Measurements from ENCODE around the gene USP9X.
"Not testable (repeated sequence)": the region's sequence is repeated elsewhere in the genome, so short reads cannot be mapped to it uniquely, and the experiment has no call there.

Gene USP9X

DNA sequence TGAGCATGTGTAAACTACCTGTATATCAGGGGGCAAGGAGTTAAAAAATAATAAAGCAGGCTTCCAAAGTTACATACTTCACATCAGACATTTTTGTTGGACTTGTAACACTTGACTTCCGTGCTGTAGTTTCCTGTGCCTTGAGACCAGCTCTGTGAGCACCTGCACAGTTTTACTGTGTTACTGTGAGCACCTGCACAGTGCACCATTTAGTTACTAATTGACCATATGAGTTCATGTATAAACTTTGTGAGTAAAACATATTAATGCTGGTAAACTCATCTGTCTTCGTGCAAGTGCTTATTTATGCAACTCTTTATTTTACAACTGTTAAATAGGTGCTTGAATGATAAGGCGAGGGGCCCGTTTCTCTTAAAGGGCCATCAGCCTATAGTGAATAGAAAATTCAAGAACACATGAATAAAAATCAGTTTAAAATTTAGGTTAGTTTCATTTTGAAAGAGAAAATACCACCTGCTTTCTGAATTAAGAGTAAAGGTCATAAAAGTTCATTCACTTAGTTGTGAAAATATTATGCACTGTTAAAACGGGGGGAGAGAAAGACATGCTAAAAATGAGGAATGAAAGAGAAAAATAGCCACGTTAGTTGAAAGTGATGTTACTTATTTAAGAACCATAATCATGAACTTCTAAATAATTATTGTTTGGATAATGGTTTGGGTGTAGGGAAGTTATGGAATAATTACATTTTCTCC is 42.4 kb downstream of the USP9X start:
- DNase-seq = no peak

DNA sequence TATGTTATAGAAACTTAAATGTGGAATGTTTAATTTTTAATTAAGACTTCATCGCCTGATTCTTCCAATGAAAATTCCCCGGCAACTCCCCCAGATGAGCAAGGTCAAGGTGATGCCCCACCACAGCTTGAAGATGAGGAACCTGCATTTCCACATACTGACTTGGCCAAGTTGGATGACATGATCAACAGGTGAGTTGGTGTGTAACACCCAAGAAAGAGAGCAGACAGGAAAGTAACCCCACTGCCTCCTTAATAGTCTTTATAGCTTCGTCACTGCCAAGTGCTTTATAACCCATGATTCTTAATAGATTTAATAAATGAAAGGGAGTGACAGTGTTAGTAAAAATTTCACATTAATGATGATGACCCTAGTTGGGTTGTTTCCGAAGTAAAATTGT is 43.7 kb downstream of the USP9X start:
- no peak for DNase-seq

DNA sequence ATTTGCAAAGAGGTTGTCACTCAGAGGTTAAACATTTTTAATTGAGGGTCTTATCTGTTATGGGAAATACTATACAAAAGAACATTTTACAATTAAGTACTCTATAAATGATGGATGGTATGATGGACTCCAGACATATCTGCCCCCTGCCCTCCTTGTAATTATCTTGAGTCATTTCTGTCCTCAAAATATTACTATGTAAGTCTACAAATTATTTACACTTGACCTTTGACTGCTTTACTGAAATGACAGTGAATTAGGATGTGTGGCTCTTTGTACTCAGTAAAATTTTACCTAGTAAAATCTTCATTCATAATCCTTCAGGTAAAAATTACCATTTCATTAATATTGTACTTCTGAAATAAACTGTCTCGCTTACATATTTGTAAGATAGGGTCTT is 46.5 kb downstream of the USP9X start:
- no peak for DNase-seq

DNA sequence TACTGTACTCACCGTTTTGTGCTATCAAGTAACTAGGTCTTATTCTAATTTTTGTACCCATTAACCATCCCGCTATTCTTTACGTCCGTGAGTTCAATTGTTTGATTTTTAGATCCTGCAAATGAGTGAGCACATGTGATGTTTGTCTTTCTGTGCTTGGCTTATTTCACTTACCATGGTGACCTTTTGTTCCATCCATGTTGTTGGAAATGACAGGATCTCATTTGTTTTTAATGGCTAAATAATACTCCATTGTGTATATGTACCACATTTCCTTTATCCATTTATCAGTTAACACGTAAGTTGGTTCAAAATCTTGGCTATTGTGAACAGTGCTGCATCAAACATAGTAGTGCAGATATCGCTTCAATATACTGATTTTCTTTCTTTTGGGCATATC is 48.3 kb downstream of the USP9X start:
- no peak for DNase-seq

DNA sequence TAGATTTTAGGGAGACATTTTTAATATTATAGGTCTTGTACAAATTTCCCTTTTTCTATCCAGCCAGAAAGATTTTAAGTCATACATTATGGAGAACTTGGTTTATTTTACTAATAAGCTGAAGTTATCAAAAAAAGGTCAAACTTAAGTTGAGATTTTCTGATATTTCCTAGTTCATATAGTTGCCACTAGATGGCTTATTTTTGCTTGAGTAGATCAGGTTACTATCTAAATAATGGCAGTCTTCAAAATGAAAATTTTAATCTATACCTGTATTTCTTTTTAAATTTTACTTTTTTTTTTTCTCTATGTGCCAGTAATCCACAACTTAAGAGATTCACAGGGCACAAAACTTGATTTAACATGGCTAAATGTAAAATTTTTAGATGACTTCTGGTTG is 52.3 kb downstream of the USP9X start:
- no peak for DNase-seq

DNA sequence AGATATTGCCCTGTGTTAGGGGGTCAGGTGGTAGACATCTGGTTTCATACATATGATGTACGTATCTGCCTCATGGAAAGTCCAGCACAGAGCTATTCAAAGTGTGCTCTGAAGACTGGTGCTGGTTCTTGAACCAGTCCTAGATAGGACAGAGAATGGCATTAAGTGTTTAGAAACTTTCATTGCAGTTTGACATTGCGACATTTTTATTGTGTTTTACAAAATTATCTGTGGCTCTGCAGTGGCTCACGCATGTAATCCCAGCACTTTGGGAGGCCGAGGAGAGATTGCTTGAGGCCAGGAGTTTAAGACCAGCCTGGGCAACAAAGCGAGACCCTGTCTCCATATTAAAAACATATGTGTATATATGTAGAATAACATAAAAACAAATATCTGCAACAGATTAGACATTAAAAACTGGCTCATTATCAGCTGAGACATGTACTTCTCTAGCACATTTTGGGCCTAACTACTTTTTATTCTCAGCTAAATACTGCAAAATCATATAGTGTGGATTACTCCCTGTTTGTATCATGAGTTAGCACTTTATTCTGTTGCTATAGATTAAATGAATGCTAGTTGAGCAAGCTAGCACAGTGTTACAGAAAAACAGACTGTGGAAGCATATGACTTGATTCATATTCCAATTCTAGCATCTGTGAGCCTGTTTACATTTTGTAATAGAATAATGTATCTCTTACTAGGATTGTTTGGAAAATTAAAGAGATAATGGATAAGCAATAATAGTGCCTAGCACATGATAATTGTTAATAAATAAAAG is 57.1 kb downstream of the USP9X start:
- DNase-seq = no peak

DNA sequence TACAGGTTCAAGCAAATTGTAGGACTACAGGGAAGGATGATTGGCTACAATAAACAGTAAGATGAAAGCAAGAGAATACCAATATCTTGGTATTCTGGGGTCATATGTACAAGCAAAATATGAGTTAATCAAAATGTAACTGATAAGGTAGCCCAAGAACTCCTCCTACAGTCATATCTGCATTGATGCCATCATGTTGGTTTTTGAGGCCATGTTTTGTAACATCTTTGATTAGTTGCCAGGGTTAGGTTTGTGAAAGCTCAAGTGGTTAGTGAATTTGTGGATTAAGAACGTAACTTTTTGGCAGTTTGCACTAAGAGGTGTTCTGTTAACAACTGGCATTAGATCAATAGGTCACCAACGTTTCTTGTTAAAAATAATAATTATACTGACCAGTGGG is 59.6 kb downstream of the USP9X start:
- DNase-seq = no peak

DNA sequence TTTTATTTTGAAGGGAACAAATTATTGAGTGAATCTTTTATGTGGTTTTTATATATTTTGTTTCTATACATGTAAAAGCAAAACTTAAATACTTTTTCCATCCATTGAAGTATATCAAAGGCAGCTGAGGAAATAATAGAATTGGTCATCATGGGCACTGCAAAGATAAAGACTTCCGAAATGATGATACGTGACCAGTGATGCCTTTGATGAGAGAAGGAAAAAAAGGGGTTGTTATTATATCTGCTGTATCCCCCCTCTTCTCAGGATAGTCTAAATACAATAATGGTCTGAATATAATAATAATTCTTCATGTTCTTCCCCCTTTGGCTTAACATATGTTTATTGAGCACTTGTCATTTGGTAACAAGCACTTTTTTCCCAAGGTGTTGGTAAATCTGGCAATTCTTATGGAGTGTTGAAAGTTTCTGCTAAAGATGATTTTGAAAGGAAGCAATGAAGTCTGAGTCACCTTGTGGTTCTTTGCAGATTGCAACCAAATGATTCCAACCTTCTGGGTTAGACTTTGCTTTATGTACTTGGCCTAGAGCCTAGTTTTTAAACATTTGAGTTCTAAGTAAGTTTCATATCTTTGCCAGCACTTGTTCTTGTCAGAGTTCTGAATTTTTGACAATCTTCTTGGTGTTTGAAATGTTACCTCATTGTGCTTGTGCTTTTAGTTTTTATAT is 60.8 kb downstream of the USP9X start:
- DNase-seq = no peak

DNA sequence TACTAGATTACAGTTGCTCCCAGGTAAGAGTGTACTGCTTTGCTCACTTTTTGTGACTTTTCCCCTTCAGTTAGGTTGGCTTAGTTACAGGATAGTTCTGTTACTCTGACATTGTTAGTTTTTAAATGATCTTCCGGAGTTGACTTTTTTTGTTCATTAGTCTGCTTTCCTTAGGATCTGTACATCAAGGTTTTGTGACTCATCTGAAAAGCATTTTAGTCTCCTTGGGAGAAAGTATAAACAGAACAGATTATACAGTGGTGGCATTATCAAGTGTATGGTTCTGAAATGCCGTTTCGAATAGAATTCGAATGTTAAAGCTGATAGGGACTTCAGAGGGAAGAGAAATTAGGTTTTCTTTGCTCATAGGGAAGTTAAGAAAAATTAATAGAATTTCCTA is 63.3 kb downstream of the USP9X start:
- DNase-seq = no peak

DNA sequence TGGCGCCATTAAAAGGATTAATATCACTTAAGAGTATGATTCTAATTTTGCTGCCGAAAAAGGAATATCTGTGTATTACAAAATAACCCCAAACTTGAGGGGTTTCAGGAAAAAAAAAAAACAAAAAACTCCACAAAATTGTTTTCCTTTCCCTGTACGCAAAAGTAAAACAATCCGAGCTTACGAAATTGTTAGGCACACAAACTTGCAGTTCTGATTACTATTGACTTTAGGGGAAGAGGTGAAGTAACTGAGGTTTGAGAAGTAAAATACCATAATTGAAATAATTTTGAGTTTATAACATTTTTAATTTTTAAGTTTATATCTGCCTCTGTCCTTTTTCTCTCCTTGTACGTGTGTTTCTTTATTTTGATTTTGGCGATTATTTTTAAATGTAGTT is 64.8 kb downstream of the USP9X start:
- no peak for DNase-seq

DNA sequence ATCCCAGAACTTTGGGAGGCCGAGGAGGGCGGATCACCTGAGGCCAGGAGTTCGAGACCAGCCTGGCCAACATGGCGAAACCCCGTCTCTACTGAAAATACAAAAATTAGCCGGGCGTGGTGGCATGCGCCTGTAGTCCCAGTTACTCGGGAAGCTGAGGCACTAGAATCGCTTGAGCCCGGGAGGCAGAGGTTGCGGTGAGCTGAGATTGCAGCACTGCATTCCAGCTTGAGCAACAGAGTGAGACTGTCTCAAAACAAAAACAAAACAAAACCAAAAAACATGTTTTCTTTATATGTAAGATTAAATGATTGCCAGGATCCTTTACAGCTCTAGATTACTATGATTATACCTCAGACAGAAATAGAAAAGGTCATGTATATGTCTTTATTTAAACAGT is 66.5 kb downstream of the USP9X start:
- DNase-seq = not testable (repeated sequence)

DNA sequence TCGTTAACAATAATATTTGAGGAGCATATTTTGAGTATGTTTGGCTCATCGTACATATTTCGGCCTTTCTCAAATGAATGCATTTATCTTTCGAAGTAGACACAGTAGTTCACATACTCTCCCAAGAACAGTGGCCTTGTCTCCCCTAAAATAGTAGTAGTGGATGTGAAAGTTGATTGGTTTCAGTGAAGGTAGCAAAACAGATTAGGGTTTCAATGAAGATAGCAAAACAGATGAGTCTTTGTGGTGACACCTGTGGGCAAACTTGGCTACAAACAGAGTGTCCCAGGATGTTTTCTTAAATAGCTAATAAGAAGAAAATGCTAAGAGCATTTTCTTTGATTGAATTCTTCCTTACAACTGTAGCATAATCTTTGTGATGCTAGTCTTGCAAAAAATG is 67.0 kb downstream of the USP9X start:
- DNase-seq = no peak

DNA sequence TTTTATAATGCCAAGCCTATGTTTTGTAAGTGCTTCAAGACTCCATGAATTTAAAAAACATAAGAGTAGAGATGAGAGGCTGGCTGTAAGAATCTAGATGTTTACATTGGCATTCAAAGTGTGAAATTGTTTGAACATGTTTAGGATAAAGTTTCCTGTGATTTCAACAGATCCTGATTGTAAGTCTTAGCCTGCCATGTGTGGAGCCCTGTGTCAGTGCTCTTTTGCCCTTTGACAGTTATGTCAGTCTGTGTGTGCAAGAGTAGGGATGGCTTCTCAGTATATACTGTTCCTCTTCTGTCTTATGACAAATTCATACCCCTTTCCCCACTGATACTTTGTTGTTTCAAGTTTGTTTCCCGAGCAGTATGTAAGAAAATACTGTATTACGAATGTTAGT is 68.2 kb downstream of the USP9X start:
- DNase-seq = no peak

DNA sequence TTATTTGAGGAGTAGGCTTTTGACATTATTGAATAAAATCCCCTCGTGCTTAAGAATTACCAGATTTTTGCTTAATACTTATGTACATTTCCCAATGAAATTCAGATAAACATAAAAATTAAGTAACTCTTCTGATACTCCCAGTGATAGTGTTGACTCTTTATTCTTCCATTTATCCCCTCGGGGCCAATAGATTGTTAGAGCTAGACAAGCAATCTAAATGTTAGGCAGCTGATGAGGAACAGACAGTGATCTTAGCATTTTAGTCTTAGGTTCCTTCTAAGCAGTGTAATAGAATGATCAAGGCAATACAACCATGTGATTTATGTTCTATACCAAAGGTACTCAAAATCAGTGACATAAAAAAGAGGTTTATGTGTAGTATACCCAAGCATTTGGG is 68.7 kb downstream of the USP9X start:
- DNase-seq = no peak

DNA sequence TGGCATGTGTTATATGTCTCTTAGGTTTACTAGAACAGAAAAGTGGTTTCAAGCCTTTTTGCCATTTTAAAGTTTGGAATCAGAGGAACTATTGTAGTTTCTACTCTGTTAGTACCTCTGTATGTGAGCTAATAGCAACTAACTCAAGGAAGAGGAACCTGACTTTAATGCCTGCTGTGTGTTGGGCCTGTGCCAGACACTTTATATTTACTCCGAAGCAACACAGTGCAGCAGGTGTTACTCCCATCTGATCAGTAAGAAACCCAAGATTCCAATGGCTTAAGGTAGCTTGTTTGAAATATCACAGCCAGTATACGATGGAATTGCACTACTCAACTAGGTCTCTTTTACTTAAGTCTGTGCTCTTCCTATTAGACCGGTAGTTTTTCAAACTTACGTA is 79.2 kb downstream of the USP9X start:
- DNase-seq = no peak

DNA sequence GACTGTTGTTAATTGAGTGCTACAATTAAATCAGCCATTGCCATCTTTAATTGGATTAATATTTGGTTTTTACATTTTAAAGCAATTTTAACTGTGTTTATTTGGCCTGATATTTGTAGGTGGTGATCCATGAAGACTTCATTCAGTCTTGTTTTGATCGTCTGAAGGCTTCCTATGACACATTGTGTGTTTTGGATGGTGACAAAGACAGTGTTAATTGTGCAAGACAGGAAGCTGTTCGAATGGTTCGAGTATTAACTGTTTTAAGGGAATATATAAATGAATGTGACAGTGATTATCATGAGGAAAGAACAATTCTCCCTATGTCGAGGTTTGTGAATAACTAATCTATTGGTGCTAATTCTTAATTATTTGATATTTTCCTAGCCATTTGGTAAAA is 82.6 kb downstream of the USP9X start:
- DNase-seq = no peak

DNA sequence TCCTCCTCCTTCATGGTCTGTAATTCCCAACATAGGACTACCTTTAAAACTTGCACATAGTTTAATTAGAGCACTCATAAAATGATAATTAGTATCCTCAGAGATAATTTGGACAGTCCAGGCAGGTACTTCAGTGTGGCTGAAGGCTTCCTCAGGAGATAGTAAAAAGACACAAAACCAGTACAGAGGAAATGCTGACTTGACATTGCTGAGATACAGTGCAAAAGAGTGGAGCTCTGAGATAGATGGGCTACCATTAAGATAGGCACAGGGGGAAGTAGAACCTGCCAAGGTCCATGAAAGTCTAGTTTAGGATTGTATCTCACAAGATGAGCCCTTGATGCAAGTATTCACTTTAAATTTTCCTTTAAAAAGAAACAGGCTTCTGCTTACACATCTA is 91.0 kb downstream of the USP9X start:
- no peak for DNase-seq

DNA sequence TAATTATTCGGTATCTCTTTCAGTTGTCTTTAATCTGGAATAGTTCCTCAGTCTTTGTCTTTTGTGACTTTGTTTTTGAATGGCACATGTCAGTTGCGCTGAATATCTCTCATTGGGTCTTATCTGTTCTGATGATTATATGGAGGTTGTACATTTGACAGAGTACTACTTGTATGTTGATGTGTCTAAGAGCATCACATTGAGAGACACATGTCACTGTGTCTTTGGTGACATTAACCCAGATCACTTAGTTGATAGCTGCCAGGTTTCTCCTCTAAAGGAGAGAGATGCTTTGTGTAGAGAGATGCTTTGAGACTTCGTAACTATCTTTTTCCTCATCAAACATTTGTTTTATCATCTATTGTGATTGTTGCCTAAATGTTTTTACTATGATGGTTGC is 92.1 kb downstream of the USP9X start:
- no peak for DNase-seq

DNA sequence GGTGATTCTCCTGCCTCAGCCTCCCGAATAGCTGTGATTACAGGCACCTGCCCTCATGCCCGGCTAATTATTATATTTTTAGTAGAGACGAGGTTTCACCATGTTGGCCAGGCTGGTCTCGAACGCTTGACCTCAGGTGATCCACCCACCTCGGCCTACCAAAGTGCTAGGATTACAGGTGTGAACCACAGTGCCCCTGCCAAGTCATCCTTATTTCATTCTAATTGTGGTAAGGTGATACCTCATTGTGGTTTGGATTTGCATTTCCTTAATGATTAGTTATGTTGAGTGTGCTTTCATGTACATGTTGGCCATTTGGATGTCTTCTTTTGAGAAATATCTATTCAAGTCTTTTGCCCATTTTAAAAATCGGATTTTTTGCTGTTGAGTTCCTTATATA is 93.0 kb downstream of the USP9X start:
- DNase-seq = peak; percentile 41

DNA sequence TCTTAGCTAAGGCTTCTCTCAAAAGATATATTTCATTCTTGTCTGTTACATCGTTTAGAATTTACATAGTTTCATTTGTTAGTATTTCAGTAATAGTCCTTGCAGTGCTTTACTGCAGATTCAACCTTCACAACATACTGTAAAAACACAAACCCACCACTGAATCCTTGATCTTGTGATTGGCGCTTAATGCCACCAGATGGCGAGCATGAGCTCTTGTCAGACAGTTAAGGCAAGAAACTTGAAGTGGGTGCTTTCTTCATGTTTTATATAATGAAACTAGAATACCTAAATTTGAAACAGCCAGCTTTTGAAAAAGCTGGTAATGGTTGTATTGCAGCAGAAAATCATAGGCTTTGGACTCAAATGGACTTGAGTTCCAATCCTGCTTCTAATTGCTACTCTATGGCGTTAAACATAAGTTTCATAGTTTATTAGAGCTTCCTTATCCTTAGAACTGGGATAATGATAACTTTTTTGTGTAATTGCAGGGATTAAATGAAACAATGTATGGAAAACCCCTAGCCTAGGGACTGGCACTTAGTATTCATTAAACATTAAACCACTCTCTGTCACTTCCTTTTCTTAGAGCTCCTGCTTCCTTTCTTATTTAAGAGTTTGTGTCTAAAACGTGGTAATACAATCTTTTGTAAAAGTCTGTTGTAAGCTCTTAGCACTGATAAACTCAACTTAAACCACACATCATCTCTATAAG is 95.1 kb downstream of the USP9X start:
- DNase-seq = peak; percentile 35

DNA sequence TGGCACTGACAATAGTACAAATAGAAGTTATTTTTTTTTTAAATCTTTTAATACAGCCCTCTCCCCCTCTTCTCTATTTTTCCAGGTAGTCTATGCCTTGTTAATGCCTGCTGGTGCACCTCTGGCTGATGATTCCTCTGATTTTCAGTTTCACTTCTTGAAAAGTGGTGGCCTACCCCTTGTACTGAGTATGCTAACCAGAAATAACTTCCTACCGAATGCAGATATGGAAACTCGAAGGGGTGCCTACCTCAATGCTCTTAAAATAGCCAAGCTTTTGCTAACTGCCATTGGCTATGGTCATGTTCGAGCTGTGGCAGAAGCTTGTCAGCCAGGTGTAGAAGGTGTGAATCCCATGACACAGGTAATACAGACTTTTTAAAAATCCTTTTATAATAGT is 99.1 kb downstream of the USP9X start:
- DNase-seq = no peak

DNA sequence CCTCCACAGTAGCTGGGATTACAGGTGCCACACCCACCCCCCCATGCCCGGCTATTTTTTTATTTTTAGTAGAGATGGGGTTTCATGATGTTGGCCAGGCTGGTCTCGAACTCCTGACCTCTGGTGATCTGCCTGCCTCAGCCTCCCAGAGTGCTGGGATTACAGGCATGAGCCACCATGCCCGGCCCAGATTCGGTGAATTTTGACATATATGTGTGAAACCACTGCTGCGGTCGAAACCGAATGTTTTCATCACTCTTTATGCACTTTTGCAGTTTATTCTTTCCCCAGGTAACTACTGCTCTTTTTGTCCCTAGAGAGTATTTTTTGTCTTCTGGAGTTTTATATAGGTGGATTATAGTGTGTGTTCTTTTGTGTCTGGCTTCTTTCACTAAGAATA is 101.7 kb downstream of the USP9X start:
- not testable (repeated sequence) for DNase-seq

DNA sequence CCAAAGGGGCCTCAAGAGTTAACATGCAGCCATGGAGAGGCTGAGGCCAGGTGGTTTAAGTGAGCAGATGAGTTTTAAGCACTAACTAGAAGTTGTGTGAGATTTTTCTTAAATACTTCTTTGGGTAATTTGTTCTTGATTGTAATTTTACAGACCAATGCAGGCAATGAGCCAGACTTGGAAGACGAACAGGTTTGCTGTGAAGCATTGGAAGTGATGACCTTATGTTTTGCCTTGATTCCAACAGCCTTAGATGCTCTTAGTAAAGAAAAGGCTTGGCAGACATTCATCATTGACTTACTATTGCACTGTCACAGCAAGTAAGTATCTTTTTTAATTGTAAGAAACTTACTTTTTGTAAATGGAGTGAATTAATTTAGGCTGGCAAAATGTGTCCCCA is 103.9 kb downstream of the USP9X start:
- no peak for DNase-seq

DNA sequence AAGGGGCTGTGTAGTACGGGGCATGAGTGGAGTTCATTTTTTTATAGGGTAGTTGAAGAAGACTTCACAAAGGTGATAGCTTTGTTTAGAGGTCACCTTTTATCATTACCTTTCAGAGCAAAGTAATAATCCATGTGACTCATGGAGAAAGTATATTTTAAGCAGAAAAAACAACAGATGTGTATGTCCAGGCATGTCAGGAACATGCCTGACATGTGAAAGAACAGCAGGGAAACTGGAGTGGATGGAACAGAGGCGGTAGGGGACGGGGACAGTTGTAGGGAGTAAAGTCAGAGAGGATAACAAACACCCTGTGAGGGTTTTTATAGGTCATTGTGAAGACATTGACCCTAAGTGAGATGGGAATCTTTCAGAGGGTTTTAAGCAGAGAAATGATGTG is 107.6 kb downstream of the USP9X start:
- DNase-seq = no peak

Measured in NCI-H526 treated with DMSO at 0.1 percent for 48 hours (cell line).